ENCODE measurements around the gene YBEY.

YBEY gene

GRCh38 chr21:46311568-46311967, 25.4 kb downstream of the YBEY start:
- Histone ChIP-seq H3K27me3 (ENCODE audit: insufficient read depth, low read length, poor library complexity, severe bottlenecking) (no peaks in the 10 kb centered on the region), H4K20me1 (ENCODE audit: insufficient read depth, low read length, poor library complexity, severe bottlenecking) (no peaks in the 10 kb centered on the region), H3K79me2 (ENCODE audit: insufficient read depth, low read length) (no peaks in the 10 kb centered on the region), H2AFZ (ENCODE audit: low read length) (no peak overlapping the region), H3K4me1 (ENCODE audit: insufficient read depth, low read length, poor library complexity, severe bottlenecking) (peaks cover 4% of the 10 kb centered on the region), H3K4me2 (ENCODE audit: low read depth, low read length, poor library complexity, severe bottlenecking) (no peak overlapping the region), H3K4me3 (ENCODE audit: low read length, poor library complexity, severe bottlenecking) (no peak overlapping the region), H3K9ac (ENCODE audit: low read depth, low read length, poor library complexity, severe bottlenecking) (no peak overlapping the region), H3K36me3 (ENCODE audit: insufficient read depth, low read length) (no peaks in the 10 kb centered on the region; the same call in 1 of the 2 replicates), H3K9me3 (ENCODE audit: insufficient read depth, low read depth, low read length) (no peaks in the 10 kb centered on the region), H3F3A (ENCODE audit: low read depth) (no peaks in the 10 kb centered on the region), H3K9me2 (replicated peaks; ENCODE audit: low read depth, low read length) (no peaks in the 10 kb centered on the region)
- no peak for TF ChIP-seq CTCF (conservative IDR thresholded peaks at IDR 0.05; ENCODE audit: low read length)
- no peak for TF ChIP-seq EZH2phosphoT487 (IDR thresholded peaks at IDR 0.05; ENCODE audit: borderline replicate concordance)

GRCh38 chr21:46312949-46313348, 26.8 kb downstream of the YBEY start:
- H3F3A ChIP-seq (ENCODE audit: low read depth), result no peaks in the 10 kb centered on the region
- H3K79me2 ChIP-seq (ENCODE audit: insufficient read depth, low read length), result peaks cover 7% of the 10 kb centered on the region; the same call in 1 of the 2 replicates
- no peaks in the 10 kb centered on the region for H3K9me3 ChIP-seq (ENCODE audit: insufficient read depth, low read depth, low read length)
- H3K36me3 ChIP-seq (ENCODE audit: insufficient read depth, low read length), result no peaks in the 10 kb centered on the region; the same call in 1 of the 2 replicates
- H2AFZ ChIP-seq (ENCODE audit: low read length), result no peak overlapping the region
- H3K4me3 ChIP-seq (ENCODE audit: low read length, poor library complexity, severe bottlenecking), result no peak overlapping the region
- no peak overlapping the region for H3K9ac ChIP-seq (ENCODE audit: low read depth, low read length, poor library complexity, severe bottlenecking)
- H3K4me1 ChIP-seq (ENCODE audit: insufficient read depth, low read length, poor library complexity, severe bottlenecking), result peaks cover 10% of the 10 kb centered on the region
- no peak overlapping the region for H3K4me2 ChIP-seq (ENCODE audit: low read depth, low read length, poor library complexity, severe bottlenecking)
- H3K27me3 ChIP-seq (ENCODE audit: insufficient read depth, low read length, poor library complexity, severe bottlenecking), result no peaks in the 10 kb centered on the region
- H3K9me2 ChIP-seq (replicated peaks; ENCODE audit: low read depth, low read length), result no peaks in the 10 kb centered on the region
- H4K20me1 ChIP-seq (ENCODE audit: insufficient read depth, low read length, poor library complexity, severe bottlenecking), result no peaks in the 10 kb centered on the region
- no peak for TF ChIP-seq CTCF (conservative IDR thresholded peaks at IDR 0.05; ENCODE audit: low read length)
- no peak for TF ChIP-seq EZH2phosphoT487 (IDR thresholded peaks at IDR 0.05; ENCODE audit: borderline replicate concordance)

GRCh38 chr21:46314441-46315020, 28.4 kb downstream of the YBEY start:
- H3F3A ChIP-seq (ENCODE audit: low read depth), result no peaks in the 10 kb centered on the region
- H3K9me3 ChIP-seq (ENCODE audit: insufficient read depth, low read depth, low read length), result no peaks in the 10 kb centered on the region
- H3K27me3 ChIP-seq (ENCODE audit: insufficient read depth, low read length, poor library complexity, severe bottlenecking), result no peaks in the 10 kb centered on the region
- no peak overlapping the region for H2AFZ ChIP-seq (ENCODE audit: low read length)
- no peak overlapping the region for H3K9ac ChIP-seq (ENCODE audit: low read depth, low read length, poor library complexity, severe bottlenecking)
- no peaks in the 10 kb centered on the region for H3K36me3 ChIP-seq (ENCODE audit: insufficient read depth, low read length)
- no peak overlapping the region for H3K4me2 ChIP-seq (ENCODE audit: low read depth, low read length, poor library complexity, severe bottlenecking)
- no peaks in the 10 kb centered on the region for H3K9me2 ChIP-seq (replicated peaks; ENCODE audit: low read depth, low read length)
- peaks cover 22% of the 10 kb centered on the region for H3K79me2 ChIP-seq (ENCODE audit: insufficient read depth, low read length)
- H3K4me3 ChIP-seq (ENCODE audit: low read length, poor library complexity, severe bottlenecking), result no peak overlapping the region
- H3K4me1 ChIP-seq (ENCODE audit: insufficient read depth, low read length, poor library complexity, severe bottlenecking), result peaks cover 19% of the 10 kb centered on the region
- no peak for TF ChIP-seq CTCF (conservative IDR thresholded peaks at IDR 0.05; ENCODE audit: low read length)
- no peak for TF ChIP-seq EZH2phosphoT487 (IDR thresholded peaks at IDR 0.05; ENCODE audit: borderline replicate concordance)
- no peaks in the 10 kb centered on the region for H4K20me1 ChIP-seq (ENCODE audit: insufficient read depth, low read length, poor library complexity, severe bottlenecking)
